ENCODE measurements around the gene SLC22A23. TPM values are rescaled to one million over a fixed set of nuclear protein-coding genes. Genes with fewer than 3 reads are reported as not detected.

The SLC22A23 gene
- total and polyA plus RNA-seq, 2 of the 4 experiments (the other 2 are of a cell fraction) = 0.72 to 1.6 TPM

GRCh38 chr6:3244003-3244831 is 212.6 kb downstream of the SLC22A23 start (continued):
- TF ChIP-seq SMC3 (IDR thresholded peaks at IDR 0.05; ENCODE audit: low read depth, low read length) = no peak

- no peak overlapping the region for H3K4me2 ChIP-seq (ENCODE audit: low read depth, low read length)
- H4K8ac ChIP-seq (ENCODE audit: low read depth in 2 of 2, low read length in 2 of 2) = no peak overlapping the region
- no peak overlapping the region for H3K56ac ChIP-seq (ENCODE audit: extremely low read depth, insufficient read depth, low read length)
- no peak overlapping the region for H2BK5ac ChIP-seq (ENCODE audit: low read depth, low read length, poor library complexity, severe bottlenecking)
- no peak overlapping the region for H3K23ac ChIP-seq (ENCODE audit: low read depth, low read length)
- H3K14ac ChIP-seq (replicated peaks; ENCODE audit: low read depth, low read length) = no peak overlapping the region
- H3K4me1 ChIP-seq (ENCODE audit: control insufficient read depth, insufficient read depth, low read length) = peaks cover 4% of the 10 kb centered on the region
- no peak overlapping the region for H3K4me3 ChIP-seq (ENCODE audit: insufficient read depth, low read depth, low read length)
- H2BK15ac ChIP-seq (ENCODE audit: low read depth, low read length) = no peak overlapping the region
- in situ Hi-C loops (cut with MboI; ENCODE audit: low sequenced_read_pairs) (no loop called here), dilution Hi-C loops (cut with HindIII; ENCODE audit: low sequenced_read_pairs, unreplicated experiment) (no loop called here), intact Hi-C loops (cut with micrococcal nuclease) (no loop called here)
- H2AK5ac ChIP-seq (ENCODE audit: low read depth, low read length) = no peak overlapping the region
- H3K9me1 ChIP-seq (ENCODE audit: insufficient read depth, low read length) = 0 out of 2 replicates have a peak, but pooled peaks cover 3% of the 10 kb centered on the region
- no peak overlapping the region for H2BK120ac ChIP-seq (ENCODE audit: low read depth, low read length)
- no peaks in the 10 kb centered on the region for H4K20me1 ChIP-seq (ENCODE audit: insufficient read depth, low read length)
- BruUV-seq (replicated peaks) = no TSS peak
- ChIA-PET CTCF (no interaction called here), POLR2A (ENCODE audit: unreplicated experiment) (no interaction called here)
- no peak overlapping the region for H4K91ac ChIP-seq (ENCODE audit: insufficient read depth, low read depth, low read length)
- H2AK9ac ChIP-seq (replicated peaks; ENCODE audit: low read depth, low read length, poor library complexity) = no peak overlapping the region
- H3K36me3 ChIP-seq (ENCODE audit: control insufficient read depth, insufficient read depth, low read length) = no peaks in the 10 kb centered on the region
- no peak overlapping the region for H2BK20ac ChIP-seq (ENCODE audit: low read depth, low read length)
- no peak overlapping the region for H3K27ac ChIP-seq (ENCODE audit: insufficient read depth, low read length)
- no peak overlapping the region for H3K9ac ChIP-seq (ENCODE audit: low read depth, low read length)
- no CpG with 5 or more reads among the region's 4 CpGs for WGBS, 2 experiments (ENCODE audit: extremely low coverage in 2 of 2, insufficient read length in 1 of 2)
- no peak overlapping the region for H2AFZ ChIP-seq (replicated peaks; ENCODE audit: low read length, poor library complexity)
- H3K79me1 ChIP-seq (ENCODE audit: low read depth in 1 of 2, low read length in 2 of 2) = no peaks in the 10 kb centered on the region
- no peak overlapping the region for H3K4ac ChIP-seq (ENCODE audit: low read depth, low read length)
- no peak overlapping the region for H4K5ac ChIP-seq (ENCODE audit: low read depth, low read length)
- peaks cover 3% of the 10 kb centered on the region; the same call in 1 of the 2 replicates for H3K9me3 ChIP-seq (ENCODE audit: control insufficient read depth, insufficient read depth, low read length)
- DNase-seq (no peak), ATAC-seq (ENCODE audit: low read depth) (no peak)
- 0 out of 2 replicates have a peak, but pooled peaks cover 2% of the 10 kb centered on the region for H3K27me3 ChIP-seq (ENCODE audit: control insufficient read depth, insufficient read depth, low read length)
- H3K18ac ChIP-seq (ENCODE audit: low read depth, low read length) = no peak overlapping the region
- TF ChIP-seq MXI1 (IDR thresholded peaks at IDR 0.05; ENCODE audit: borderline replicate concordance, low read depth, low read length) (no peak), USF2 (IDR thresholded peaks at IDR 0.05; ENCODE audit: low read depth, low read length) (no peak), MAZ (IDR thresholded peaks at IDR 0.05; ENCODE audit: borderline replicate concordance, low read depth, low read length) (no peak), NFE2L2 (IDR thresholded peaks at IDR 0.05; ENCODE audit: low read depth, low read length) (no peak), ELK1 (IDR thresholded peaks at IDR 0.05; ENCODE audit: borderline replicate concordance, low read depth, low read length) (no peak), RAD21 (IDR thresholded peaks at IDR 0.05; ENCODE audit: low read length) (no peak), SMC3 (IDR thresholded peaks at IDR 0.05; ENCODE audit: low read depth, low read length) (no peak), FOS (IDR thresholded peaks at IDR 0.05; ENCODE audit: low read depth, low read length) (no peak), POLR2A (IDR thresholded peaks at IDR 0.05; ENCODE audit: low read depth, low read length) (no peak), RCOR1 (IDR thresholded peaks at IDR 0.05; ENCODE audit: insufficient replicate concordance, low read length) (no peak), CHD1 (IDR thresholded peaks at IDR 0.05; ENCODE audit: low read depth, low read length) (no peak), CEBPB (IDR thresholded peaks at IDR 0.05; ENCODE audit: low read depth, low read length) (no peak), RFX5 (IDR thresholded peaks at IDR 0.05; ENCODE audit: low read depth, low read length) (no peak), MAFK (IDR thresholded peaks at IDR 0.05; ENCODE audit: low read depth, low read length) (no peak)
These were observed 214.1 kb downstream of the SLC22A23 start for GRCh38 chr6:3242768-3243167.
